Measurements from ENCODE around the gene CXCL9.
"Not testable (repeated sequence)": the region's sequence is repeated elsewhere in the genome, so short reads cannot be mapped to it uniquely, and the experiment has no call there.

CXCL9 gene

DNA sequence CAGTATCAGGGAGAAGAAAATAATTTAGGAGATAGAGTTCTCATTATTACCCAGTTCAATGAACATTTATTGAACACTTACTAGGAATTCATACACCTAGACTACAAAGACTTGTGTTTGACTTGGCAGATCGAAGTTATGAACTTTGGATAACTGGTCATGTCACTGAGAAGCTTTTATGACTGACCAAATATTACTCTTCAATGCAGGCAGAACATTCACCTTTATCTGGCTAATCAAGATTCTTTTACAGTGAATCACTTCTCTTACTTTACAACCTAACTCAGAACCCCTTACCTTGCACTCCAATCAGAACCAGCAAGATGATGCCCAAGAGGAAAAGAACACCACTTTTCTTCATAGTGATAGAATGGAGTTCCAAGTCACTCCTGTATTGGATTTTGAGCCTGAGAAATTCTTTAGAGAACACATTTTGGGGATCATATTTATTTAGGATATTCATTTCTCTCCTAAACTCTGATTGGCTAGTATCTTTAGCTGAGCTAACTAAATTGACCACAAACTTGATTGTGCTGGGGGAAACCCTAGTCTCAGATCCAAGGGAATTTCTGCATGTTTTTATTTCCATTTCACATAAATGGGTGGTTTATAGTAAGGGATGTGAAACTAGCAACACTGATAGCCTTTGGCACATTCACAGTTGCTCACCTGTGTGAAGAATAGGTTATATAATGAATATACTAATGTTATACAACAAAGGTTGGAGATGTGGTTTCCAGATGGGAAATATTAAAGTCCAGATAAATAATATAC is at the start of gene CXCL9:
CXCL9 (minus strand) TSS at position 421 of the 774 bp plus-strand sequence; CDS start at position 361, 60 bp downstream.
- no peak for DNase-seq

DNA sequence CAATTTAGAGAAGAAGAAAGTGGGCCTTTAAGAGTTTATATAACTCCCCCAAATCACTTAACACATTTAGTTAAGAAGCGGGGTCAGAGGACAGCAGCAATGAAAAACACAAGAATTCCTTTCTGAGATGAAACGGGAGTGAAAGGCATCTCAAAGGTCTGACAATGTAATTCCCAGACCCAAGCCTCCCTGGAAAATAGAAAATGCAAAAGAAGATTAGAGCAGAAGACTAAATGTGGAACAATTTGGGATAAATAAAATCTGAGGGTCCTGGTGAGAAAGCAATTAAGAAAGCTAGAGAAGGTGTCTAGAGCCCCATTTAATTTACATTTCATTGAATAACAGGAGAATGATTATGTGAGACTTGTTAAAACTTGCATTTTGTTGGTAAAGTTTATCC is 48.1 kb upstream of the CXCL9 start:
- DNase-seq, result no peak

DNA sequence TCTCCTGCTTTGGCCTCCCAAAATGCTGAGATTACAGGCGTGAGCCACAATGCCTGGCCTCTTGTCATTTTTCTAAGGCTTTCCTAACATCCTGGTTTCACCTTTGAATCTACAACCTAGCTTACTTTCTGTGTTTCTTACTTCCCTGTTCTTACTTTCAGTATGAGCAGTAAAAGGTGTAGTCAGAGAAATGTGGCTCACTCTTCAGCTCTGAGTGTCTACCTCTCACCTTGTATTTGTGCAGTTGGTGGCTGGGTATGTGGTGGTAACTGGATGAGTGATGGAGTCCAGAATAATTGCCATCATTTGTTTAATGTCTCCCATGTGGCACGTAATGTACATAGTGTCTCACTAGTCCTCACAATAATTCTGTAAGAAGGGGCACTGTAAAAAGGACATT is 47.7 kb upstream of the CXCL9 start:
- DNase-seq, result no peak

DNA sequence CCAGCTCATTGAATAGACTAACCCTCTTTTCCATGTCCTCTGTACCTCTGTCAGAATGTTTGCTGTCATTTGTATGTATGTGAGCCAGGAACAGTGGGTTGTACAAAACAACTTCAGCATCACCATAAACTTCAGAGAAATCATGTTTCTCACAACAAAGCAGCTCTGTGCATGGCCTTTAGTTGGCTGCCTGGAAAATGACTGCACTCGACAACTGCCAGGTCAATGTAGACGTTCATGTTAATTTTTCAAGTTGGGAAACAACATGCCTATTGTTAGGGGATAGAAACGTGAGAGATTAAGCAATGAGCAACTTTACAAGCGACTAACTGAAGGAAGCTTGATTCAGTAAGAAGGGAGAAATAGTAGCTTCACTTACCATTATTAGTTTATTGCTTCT is 46.4 kb upstream of the CXCL9 start:
- no peak for DNase-seq

DNA sequence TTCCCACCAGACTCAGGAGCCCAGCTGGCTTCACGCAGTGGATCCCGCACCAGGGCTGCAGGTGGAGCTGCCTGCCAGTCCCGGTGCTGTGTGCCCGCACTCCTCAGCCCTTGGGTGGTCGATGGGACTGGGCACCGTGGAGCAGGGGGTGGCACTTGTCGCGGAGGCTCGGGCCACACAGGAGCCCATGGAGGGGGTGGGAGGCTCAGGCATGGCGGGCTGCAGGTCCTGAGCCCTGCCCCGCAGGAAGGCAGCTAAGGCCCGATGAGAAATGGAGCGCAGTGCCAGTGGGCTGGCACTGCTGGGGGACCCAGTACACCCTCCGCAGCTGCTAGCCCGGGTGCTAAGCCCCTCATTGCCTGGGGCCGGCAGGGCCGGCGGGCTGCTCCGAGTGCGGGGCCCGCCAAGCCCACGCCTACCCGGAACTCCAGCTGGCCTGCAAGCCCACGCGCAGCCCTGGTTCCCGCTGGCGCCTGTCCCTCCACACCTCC is 43.3 kb upstream of the CXCL9 start:
- DNase-seq, result not testable (repeated sequence)

DNA sequence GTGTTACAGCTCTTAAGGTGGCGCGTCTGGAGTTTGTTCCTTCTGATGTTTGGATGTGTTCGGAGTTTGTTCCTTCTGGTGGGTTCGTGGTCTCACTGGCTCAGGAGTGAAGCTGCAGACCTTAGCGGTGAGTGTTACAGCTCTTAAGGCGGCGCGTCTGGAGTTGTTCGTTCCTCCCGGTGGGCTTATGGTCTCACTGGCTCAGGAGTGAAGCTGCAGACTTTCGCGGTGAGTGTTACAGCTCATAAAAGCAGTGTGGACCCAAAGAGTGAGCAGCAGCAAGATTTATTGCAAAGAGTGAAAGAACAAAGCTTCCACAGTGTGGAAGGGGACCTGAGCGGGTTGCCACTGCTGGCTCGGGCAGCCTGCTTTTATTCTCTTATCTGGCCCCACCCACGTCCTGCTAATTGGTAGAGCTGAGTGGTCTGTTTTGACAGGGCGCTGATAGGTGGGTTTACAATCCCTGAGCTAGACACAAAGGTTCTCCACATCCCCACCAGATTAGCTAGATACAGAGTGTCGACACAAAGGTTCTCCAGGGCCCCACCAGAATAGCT is 42.6 kb upstream of the CXCL9 start:
- DNase-seq, result not testable (repeated sequence)

DNA sequence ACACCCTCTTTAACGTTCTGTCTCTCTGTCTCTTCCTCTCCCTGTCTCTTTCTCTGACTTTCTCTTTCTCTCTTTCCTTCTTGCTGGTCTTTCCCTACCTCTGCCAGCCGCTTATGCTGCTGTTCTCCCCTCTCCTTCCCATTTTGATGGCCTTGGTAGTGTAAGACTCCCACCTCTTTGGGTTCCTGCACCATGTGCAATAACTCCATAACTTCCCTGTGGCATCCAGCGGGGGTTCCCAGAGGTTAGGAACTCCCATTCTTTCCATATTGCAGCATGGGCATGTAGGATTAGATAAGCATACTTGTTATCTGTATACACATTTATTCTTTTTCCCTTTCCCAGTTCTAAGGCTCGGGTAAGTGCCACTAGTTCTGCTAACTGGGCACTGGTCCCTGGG is 37.4 kb upstream of the CXCL9 start:
- DNase-seq, result not testable (repeated sequence)

DNA sequence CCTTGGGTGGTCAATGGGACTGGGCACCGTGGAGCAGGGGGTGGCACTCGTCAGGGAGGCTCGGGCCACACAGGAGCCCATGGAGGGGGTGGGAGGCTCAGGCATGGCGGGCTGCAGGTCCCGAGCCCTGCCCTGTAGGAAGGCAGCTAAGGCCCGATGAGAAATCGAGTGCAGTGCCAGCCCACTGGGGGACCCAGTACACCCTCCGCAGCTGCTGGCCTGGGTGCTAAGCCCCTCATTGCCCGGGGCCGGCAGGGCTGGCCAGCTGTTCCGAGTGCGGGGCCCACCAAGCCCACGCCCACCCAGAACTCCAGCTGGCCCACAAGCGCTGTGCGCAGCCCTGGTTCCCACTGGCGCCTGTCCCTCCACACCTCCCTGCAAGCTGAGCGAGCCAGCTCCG is 36.0 kb upstream of the CXCL9 start:
- not testable (repeated sequence) for DNase-seq

DNA sequence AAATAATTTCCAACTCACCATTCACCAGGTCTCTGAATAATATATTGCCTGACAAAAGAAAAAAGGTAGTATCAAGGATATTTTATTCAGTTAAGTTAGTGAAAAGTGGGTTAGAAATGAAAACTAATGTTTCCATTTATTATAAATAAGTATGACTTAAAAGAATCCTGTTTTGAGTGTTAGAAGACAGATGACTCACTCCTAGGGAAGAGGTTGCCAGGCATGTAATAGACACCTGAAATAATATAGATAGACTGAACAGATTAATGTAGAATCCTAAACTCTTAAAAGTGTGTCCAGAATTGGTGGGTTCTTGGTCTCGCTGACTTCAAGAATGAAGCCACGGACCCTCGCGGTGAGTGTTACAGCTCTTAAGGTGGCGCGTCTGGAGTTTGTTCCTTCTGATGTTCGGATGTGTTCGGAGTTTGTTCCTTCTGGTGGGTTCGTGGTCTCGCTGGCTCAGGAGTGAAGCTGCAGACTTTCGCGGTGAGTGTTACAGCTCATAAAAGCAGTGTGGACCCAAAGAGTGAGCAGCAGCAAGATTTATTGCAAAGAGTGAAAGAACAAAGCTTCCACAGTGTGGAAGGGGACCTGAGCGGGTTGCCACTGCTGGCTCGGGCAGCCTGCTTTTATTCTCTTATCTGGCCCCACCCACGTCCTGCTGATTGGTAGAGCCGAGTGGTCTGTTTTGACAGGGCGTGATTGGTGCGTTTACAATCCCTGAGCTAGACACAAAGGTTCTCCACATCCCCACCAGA is 35.1 kb upstream of the CXCL9 start:
- DNase-seq, result not testable (repeated sequence)

DNA sequence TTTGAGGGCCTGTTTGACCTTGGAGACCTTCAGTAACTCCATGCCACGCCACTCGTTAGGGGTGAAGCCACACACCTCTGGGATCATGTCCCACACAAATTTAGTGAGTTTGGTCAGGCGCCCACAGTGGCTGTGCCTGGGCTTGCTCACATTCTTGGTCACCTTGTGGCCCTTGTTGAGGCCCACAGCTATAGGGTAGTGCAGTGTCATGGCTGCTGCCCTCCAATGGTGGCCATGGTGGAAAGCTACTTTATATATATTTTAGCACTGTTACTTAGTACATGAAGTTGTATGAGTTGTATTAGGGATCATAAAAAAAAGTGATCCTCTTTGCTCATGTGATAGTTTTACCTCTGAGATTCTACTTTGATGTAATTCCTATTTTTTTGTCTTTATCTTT is 29.5 kb upstream of the CXCL9 start:
- no peak for DNase-seq

DNA sequence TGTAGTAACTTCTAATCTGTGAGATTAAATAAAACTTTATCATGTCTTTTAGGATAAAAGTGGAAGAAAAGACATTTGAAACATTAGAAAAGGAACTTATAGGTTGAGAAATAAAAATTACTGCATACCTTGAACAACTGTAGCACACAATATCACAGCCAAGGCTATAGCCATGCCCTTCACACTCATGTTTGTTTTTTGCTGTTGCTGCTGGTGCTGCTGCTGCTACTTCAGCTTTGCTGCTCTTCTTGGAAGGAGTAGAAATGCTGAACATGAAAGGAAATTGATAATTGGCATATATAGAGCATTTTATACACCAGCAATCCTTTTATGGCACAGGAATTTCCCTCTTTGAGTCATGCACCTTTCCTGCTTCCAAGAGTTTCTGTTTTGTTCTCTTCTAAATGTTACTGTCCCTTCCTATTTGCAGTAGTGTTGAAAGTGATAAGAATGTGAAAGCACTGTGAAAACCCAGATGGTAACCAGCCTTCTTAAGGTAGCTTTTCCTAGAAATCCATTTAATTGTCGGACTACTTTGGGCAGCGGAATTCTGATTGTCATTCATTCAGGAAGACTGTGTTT is 28.6 kb upstream of the CXCL9 start, which contains the start of gene CXCL11:
CXCL11 (minus strand) TSS at position 272 of the 582 bp plus-strand sequence; CDS start at position 189, 83 bp downstream.
- no peak for DNase-seq

DNA sequence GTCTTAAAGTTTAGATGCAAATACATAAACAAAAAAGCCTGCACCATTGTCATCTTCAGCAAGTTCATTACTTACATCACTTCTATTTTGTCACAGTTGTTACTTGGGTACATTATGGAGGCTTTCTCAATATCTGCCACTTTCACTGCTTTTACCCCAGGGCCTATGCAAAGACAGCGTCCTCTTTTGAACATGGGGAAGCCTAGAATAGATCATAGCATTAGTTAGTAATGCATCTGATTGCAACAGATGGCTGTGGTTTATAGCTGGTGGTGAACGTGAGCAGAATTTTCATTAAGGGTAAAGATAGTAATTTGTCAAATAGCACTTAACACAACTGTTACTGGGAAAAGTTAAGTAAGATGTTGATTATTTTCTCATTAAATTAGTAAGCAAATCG is 27.8 kb upstream of the CXCL9 start:
- DNase-seq, result peak in 1 of 56 donors; percentile 3

DNA sequence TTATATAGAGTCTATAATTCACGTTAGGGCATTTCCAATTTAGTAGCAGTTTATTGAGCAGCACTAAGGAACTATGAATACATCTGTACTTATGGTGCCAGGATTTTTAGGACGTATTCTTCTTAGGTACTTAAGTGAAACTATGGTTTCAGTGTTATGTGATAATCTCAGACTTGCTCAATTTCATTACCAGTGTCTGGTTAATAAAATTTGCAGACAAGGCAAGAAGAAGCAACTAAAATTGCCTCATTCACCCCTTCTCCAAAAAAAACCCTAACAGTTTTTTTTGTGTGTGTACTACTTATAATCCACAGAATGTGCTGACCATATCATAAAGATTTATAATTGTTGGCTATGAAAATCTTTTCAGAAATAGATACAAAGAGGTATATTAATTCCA is 22.0 kb upstream of the CXCL9 start:
- no peak for DNase-seq

DNA sequence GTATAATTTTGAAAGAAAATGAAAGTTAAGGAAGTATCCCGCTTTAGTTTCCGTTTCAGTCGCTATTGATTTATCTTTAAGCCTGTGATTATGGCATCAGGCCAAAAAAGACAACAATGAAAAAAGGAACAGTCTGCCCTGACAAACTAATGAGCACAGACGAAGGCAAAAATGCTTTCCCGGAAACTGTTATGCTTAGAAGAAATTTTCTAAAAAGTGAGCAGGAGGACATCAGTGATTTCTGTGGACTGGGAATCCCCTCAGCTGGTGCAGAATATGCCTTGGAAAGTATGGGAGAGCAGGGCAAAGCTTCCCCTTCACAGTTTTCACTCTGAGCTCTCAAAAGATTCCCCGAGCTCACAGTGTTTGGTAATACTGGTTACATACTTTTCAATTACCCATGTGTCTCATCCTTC is 21.0 kb upstream of the CXCL9 start:
- DNase-seq, result no peak

DNA sequence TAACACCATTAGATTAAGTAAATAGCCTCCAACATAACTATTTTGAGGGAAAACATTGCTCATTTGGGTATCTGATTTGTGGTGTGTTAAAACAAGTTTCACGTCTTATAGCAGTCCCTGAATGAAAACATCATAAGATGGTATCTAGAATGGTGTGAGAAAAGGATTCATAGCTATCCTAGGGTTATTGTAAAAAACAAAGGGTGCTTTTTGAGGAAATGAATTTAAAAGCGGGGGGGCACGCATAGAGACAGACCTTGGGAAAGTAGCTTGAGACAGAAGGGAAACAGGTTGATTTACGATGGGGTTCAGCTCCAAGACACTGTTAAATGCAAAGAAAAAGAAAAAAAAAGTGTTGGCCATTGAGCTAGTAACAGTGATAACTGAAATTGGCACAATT is 16.8 kb upstream of the CXCL9 start:
- no peak for DNase-seq

DNA sequence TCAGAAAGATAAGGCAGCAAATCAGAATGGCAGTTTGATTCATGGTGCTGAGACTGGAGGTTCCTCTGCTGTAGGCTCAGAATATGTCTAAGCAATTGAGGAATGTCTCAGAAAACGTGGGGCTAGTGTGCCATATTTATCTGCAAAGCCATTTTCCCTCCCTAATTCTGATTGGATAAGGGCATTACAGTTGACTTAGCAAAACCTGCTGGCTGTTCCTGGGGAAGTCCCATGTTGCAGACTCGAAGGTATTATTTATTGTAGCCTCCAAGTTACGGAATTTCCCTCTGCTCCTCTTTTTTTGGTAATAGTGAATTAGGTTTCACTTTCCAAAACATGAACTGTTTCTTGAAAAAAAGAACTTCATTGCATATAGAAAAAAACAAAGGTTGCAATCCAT is 16.1 kb upstream of the CXCL9 start, which contains the start of gene CXCL10:
CXCL10 (minus strand) TSS at position 109 of the 400 bp plus-strand sequence; CDS start at position 43, 66 bp downstream.
- DNase-seq, result no peak

DNA sequence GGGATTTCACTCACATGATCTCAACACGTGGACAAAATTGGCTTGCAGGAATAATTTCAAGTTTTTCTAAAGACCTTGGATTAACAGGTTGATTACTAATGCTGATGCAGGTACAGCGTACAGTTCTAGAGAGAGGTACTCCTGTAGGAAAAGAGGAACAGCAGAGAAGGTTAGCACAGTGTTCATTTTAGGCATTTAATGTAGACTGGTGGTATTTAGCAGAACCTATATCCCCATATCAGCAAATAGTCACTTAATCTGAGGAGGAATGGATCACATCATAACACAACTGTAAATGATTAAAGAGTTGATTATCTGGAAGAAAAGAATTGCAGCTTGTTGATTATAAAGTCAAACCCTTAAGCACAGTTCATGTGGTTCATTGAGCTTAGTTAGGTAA is 15.4 kb upstream of the CXCL9 start:
- DNase-seq, result no peak

DNA sequence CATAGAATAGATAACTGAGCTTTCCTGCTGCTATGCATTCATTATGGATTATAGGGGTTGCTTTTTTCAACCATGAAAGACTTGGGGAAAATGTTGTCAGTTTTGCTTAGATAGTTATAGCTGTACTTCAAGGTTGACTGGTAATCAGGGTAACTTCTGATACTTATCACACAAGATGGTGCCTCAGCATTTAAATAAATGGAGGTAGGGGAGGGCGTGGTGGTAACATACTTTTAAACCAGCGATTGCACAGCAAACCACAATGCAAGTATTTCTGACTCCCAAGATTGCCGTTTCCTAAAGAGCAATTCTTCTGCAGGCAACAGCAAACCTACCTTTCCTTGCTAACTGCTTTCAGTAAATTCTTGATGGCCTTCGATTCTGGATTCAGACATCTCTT is 14.7 kb upstream of the CXCL9 start:
- DNase-seq, result no peak

DNA sequence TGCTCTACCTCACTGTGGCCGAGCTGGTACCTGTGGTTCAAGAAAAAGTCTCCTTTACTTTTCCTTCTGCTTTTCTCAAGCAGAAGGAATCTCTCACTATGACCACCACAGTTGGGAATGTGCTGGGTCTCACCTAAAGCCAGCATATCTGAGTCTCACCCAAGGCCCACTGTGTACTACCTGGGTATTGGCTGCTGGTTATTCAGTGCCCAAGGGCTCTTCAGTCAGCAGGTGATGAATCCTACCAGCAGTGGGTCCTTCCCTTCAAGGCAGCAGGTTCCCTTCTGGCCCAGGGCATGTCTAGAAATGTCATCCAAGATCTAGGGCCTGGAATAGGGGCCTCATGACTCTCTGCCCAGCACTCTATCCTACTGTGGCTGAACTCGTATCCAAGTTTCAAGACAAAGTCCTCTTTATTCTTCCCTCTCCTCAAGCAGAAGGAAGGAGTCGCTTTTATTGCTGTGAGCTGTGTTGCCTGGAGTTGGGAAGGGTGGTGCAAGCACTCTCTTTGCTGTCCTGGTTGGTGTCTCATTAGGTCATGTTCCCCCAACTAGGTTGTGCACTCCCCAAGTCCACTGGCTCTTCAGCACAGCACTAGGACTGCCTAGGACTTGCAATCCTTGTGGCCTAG is 9.9 kb upstream of the CXCL9 start:
- no peak for DNase-seq

DNA sequence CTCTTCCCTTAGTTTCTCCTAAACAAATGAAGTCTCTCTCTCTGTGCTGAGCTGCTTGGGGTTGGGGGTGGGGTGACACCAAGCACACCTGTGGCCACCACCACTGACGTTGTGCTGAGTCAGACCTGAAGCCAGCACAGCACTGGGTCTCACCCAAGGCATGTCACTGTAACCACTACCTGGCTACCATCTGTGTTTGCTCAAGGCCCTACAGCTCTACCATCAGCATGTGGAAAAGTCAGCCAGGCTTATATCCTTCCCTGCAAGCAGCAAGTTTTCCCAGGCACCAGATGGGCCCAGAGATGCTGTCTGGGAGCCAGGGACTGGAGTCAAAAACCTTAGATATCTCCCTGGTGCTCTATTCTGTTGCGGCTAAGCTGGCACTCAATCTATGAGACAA is 9.1 kb upstream of the CXCL9 start:
- no peak for DNase-seq

DNA sequence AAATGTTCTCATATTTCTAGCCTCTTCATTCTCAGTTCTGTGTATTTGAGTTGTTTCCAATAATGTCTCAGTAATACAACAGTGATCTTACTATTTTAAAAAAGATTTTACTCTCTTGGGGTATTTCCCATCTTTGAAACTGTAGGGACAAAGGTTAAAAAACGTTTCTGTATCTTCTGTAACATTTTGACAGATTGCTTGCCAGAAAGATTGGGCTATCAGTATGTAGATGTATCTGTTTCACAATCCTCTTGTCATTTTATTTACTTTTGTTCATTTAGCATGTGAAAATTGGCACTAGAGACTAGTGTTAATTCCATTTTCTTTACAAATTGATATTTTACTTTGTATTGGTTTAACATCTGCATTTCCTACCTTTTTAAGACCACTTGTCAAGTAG is 6.2 kb upstream of the CXCL9 start:
- DNase-seq, result no peak
